Right lobe of liver (tissue), 6 donors: Measurements from ENCODE around the gene WNT7A. TPM values are rescaled to one million over a fixed set of nuclear protein-coding genes. Genes with fewer than 3 reads are reported as not detected.
"Not testable (repeated sequence)": the region's sequence is repeated elsewhere in the genome, so short reads cannot be mapped to it uniquely, and the experiment has no call there.

ENCODE experiments used
- ATAC-seq, 4 donors: fragments of 200-7000 bp; cut with Tn5 transposase; one replicate each; pipeline ENCODE4 v1.9.1; 2020; ENCODE audit warnings: mild to moderate bottlenecking in 4 of 4, moderate library complexity in 4 of 4
- DNase-seq, 3 donors: peaks; one replicate each; pipeline ENCODE4 v3.0.0-alpha.2; 2020
- H3K27ac ChIP-seq, 3 donors: fragments of 200-600 bp; one replicate each; pipeline ENCODE4 v1.8.0; 2022
- H3K27me3 ChIP-seq, 2 donors: fragments of 200-600 bp; one replicate each; pipeline ENCODE4 v1.8.0; 2022
- H3K36me3 ChIP-seq, 4 donors: fragments of 200-600 bp; sonication (generic) in 1 of 4; one replicate each; pipeline versions ENCODE4 v1.5.1 to v1.8.0; 2017 to 2022; ENCODE audit warnings: control low read depth in 1 of 4
- H3K4me1 ChIP-seq, 4 donors: fragments of 200-600 bp; sonication (generic) in 1 of 4; one replicate each; pipeline versions ENCODE4 v1.5.1 to v1.8.0; 2017 to 2022; ENCODE audit warnings: control low read depth in 1 of 4
- H3K4me3 ChIP-seq, 3 donors: fragments of 200-600 bp; one replicate each; pipeline ENCODE4 v1.8.0; 2022
- H3K9me3 ChIP-seq, 4 donors: fragments of 200-600 bp; sonication (generic) in 1 of 4; one replicate each; pipeline versions ENCODE4 v1.5.1 to v1.8.0; 2017 to 2022; ENCODE audit warnings: control low read depth in 1 of 4
- POLR2A ChIP-seq: fragments of 450-650 bp; IDR thresholded peaks from one replicate; pipeline ENCODE4 v1.6.1; 2017; ENCODE audit warnings: antibody characterized with exemption, mild to moderate bottlenecking
- WGBS: methylation state at CpG from one replicate; pipeline ENCODE4 v1.1.6; 2018; ENCODE audit warnings: low coverage, low lambda C conversion rate; ENCODE audit not compliant: insufficient coverage; ENCODE audit errors: missing lambda C conversion rate; 5-methylcytosine and 5-hydroxymethylcytosine counted together
- intact Hi-C, 2 donors: fragments of 100-400 bp; cut with DNase I; formaldehyde crosslinking; loops; one replicate each; pipeline versions ENCODE4 v1.11.2 to v1.14.1; 2022
- total RNA-seq, 6 experiments: library from RNA; depleted of rRNA in 2 of 6; stranded (reverse); fragments of >200 nt in 2 of 6; fragmentation: NEBNext Ultra II Directional in 3 of 6; extraction: Animal tissue kit (Norgen Biotek cat#: 25700) in 3 of 6; gene quantifications; one replicate each; pipeline versions ENCODE4 v1.1.0 to v1.2.4, GENCODE V29; 2016 to 2023
- TF ChIP-seq, protein P1 (sequence below), 4 donors: fragments of 200-600 bp in 3 of 4; fragments of 450-650 bp in 1 of 4; IDR thresholded peaks; one replicate each; pipeline versions ENCODE4 v1.5.1 to v1.8.0; 2016 to 2022; ENCODE audit warnings: antibody characterized with exemption in 4 of 4, mild to moderate bottlenecking in 2 of 4
- donor health status: DM: no; HTN: yes; CAD: no.
- donor health status: DM: no; HTN: no; CAD: no.
- donor health status: DM: no; HTN: no; CAD: no.
- donor health status: DM: no; HTN: yes; CAD: no.
- donor health status: DM: no; HTN: yes; CAD: no.

Gene WNT7A
- total RNA-seq, 6 experiments from 2014 or later: not detected

GRCh38 chr3:13860001-13860400 lies 19.9 kb downstream of the WNT7A start:
- WGBS: 43% methylated on average over 1 of the region's 1 CpG

DNA sequence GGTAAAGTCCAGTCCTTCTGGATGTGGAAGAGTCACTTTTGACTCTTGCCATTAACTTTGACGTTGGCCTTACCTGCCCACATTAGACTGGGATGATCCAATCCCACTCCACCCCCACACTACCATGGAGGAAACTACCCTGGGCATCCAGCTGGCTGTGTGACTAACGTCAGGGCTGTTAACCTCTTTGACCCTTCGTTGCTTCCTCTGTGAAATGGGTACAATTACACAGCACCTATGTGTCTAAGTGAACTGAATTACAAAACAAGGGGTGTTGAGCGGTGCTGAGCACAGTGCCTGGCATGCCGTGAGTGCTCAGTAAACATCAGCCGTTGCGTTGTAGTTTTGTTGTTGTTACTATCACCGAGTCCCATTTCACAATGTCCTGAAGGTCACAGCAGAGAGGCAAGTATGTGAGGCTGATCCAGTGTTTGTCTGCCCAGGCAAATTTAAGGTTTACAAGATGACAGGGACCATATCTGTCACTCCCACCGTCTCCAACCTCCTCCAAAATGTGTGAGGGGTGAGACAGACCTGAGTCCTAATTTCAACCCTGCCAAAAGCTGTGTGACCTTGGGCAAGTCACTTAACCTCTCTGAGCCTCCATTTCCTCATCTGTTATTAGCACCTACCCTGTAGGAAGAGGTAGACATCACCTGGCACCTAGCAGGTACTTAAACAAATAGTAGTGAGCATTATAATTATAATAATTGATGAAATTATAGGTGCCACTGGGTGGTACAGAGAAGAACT lies 20.9 kb downstream of the WNT7A start:
- Histone ChIP-seq H3K4me1 (no peaks in the 10 kb centered on the region), H3K27me3 (no peaks in the 10 kb centered on the region), H3K36me3 (no peaks in the 10 kb centered on the region), H3K27ac (no peak overlapping the region), H3K9me3 (no peaks in the 10 kb centered on the region), H3K4me3 (no peak overlapping the region)
- DNase-seq (peak in 1 of 3 donors; percentile 12), ATAC-seq (no peak)
- WGBS: 26% methylated on average over 7 of the region's 9 CpGs
- intact Hi-C loops: no loop called here
- no peak for TF ChIP-seq POLR2A
- TF ChIP-seq, protein P1, sequence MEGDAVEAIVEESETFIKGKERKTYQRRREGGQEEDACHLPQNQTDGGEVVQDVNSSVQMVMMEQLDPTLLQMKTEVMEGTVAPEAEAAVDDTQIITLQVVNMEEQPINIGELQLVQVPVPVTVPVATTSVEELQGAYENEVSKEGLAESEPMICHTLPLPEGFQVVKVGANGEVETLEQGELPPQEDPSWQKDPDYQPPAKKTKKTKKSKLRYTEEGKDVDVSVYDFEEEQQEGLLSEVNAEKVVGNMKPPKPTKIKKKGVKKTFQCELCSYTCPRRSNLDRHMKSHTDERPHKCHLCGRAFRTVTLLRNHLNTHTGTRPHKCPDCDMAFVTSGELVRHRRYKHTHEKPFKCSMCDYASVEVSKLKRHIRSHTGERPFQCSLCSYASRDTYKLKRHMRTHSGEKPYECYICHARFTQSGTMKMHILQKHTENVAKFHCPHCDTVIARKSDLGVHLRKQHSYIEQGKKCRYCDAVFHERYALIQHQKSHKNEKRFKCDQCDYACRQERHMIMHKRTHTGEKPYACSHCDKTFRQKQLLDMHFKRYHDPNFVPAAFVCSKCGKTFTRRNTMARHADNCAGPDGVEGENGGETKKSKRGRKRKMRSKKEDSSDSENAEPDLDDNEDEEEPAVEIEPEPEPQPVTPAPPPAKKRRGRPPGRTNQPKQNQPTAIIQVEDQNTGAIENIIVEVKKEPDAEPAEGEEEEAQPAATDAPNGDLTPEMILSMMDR (IDR thresholded peaks at IDR 0.05): no peak

More at GRCh38 chr3:13860001-13860400, 19.9 kb downstream of the WNT7A start:
- Histone ChIP-seq H3K4me1 (no peaks in the 10 kb centered on the region), H3K36me3 (no peaks in the 10 kb centered on the region), H3K27ac (no peak overlapping the region), H3K4me3 (no peak overlapping the region), H3K27me3 (no peaks in the 10 kb centered on the region), H3K9me3 (no peaks in the 10 kb centered on the region)
- ATAC-seq (no peak), DNase-seq (no peak)
- intact Hi-C loops: no loop called here
- TF ChIP-seq, protein P1 (IDR thresholded peaks at IDR 0.05): no peak
- no peak for TF ChIP-seq POLR2A

DNA sequence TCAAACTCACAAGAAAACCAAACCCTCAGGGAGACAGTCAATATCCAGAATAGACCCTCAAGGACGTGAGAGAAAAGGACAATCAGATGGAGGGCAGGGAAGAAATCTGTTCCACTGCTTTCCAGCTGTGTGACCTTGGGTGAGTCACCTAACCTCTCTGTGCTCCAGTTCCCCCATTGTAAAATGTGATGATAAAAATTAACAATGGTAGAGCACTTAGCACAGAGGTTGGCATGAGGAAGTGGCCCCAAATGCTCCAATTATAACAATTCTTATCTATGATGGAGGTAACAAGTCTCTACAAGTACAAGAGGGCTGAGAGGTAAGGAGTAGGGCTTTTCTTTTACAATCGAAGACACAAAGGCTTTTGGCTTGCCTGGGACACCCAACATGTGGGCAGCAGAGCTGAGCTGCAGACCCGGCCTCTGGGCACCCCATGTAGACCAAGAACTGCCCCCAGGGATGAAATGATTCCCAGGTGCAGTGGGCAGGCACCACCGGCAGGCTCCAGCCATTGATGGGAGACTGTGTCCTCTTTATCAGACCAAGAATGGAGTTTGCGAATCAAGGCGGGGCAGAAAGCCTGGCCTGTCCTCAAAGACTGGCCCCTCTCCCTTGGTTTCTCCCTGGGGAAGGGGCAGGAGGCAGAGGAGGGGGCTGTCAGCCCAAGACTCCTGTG lies 22.0 kb downstream of the WNT7A start:
- no peaks in the 10 kb centered on the region for H3K27me3 ChIP-seq
- intact Hi-C loops: no loop called here
- H3K9me3 ChIP-seq: no peaks in the 10 kb centered on the region
- no peak overlapping the region for H3K4me3 ChIP-seq
- H3K27ac ChIP-seq: no peak overlapping the region
- no peaks in the 10 kb centered on the region for H3K4me1 ChIP-seq
- ATAC-seq (no peak), DNase-seq (peak in 1 of 3 donors; percentile 13)
- no peak for TF ChIP-seq POLR2A
- TF ChIP-seq, protein P1 (IDR thresholded peaks at IDR 0.05): no peak
- 7% methylated on average over 2 of the region's 6 CpGs for WGBS
- H3K36me3 ChIP-seq: no peaks in the 10 kb centered on the region

GRCh38 chr3:13856628-13857027 lies 23.2 kb downstream of the WNT7A start:
- H3K9me3 ChIP-seq, H3K36me3 ChIP-seq, H3K4me3 ChIP-seq, intact Hi-C loops, H3K27ac ChIP-seq, H3K4me1 ChIP-seq, ATAC-seq, H3K27me3 ChIP-seq: not testable (repeated sequence)
- 80% methylated on average over 1 of the region's 1 CpG for WGBS
- peak in 1 of 3 donors; percentile 3 for DNase-seq

- ATAC-seq: no peak
- Histone ChIP-seq H3K4me1 (no peaks in the 10 kb centered on the region), H3K9me3 (no peaks in the 10 kb centered on the region), H3K4me3 (no peak overlapping the region), H3K36me3 (no peaks in the 10 kb centered on the region), H3K27ac (no peak overlapping the region), H3K27me3 (no peaks in the 10 kb centered on the region)
- intact Hi-C loops: no loop called here
- no CpG with 5 or more reads among the region's 7 CpGs for WGBS
- DNase-seq: peak in 1 of 3 donors; percentile 47
- TF ChIP-seq POLR2A: no peak
- TF ChIP-seq, protein P1 (IDR thresholded peaks at IDR 0.05): no peak
Observed at GRCh38 chr3:13856006-13856405, 23.9 kb downstream of the WNT7A start.
